ENCODE results near the gene KREMEN1.

DNA sequence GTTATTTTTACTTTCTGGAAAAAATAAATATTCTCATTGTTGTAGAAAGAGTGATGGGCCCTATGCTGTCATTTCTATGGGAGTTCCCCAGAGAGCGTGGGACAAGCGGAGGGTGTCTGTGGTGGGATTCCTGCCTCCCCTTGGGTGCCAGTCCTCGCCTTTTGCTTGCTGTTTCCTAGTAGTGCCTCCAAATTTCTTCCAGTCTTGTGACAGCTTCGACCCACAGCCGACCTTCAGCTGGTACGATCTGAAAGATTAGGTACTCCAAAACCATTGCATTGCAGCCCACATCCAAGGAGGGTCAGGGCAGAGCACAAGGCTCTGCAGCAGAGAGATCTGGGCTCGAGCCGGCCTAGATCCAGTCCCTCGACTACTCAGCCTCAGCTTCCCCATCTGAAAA is 73.9 kb downstream of the KREMEN1 start:
- TF ChIP-seq, protein P1, sequence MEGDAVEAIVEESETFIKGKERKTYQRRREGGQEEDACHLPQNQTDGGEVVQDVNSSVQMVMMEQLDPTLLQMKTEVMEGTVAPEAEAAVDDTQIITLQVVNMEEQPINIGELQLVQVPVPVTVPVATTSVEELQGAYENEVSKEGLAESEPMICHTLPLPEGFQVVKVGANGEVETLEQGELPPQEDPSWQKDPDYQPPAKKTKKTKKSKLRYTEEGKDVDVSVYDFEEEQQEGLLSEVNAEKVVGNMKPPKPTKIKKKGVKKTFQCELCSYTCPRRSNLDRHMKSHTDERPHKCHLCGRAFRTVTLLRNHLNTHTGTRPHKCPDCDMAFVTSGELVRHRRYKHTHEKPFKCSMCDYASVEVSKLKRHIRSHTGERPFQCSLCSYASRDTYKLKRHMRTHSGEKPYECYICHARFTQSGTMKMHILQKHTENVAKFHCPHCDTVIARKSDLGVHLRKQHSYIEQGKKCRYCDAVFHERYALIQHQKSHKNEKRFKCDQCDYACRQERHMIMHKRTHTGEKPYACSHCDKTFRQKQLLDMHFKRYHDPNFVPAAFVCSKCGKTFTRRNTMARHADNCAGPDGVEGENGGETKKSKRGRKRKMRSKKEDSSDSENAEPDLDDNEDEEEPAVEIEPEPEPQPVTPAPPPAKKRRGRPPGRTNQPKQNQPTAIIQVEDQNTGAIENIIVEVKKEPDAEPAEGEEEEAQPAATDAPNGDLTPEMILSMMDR (IDR thresholded peaks at IDR 0.05 in 4 of 5, conservative IDR thresholded peaks at IDR 0.05 in 1 of 5): no peak
- TF ChIP-seq POLR2A (IDR thresholded peaks at IDR 0.05): no peak
